Mononuclear cell (primary cell): Measurements from ENCODE around the gene RYK. TPM values are rescaled to one million over a fixed set of nuclear protein-coding genes. Genes with fewer than 3 reads are reported as not detected.

Experiments
- H3K27me3 ChIP-seq: 2 replicates; pipeline ENCODE4 v1.6.0; 2011; ENCODE audit warnings: low read length, control low read depth; ENCODE audit not compliant: insufficient read depth
- H3K4me1 ChIP-seq: 2 replicates; pipeline ENCODE4 v1.5.1; 2011; ENCODE audit warnings: mild to moderate bottlenecking, low read length, control low read depth; ENCODE audit not compliant: insufficient read depth
- H3K4me3 ChIP-seq: 2 replicates; pipeline ENCODE4 v1.5.1; 2011; ENCODE audit warnings: mild to moderate bottlenecking, low read length, moderate library complexity
- H3K9me3 ChIP-seq: 2 replicates; pipeline ENCODE4 v1.5.1; 2011; ENCODE audit warnings: low read depth, mild to moderate bottlenecking, control low read depth, low read length
- total RNA-seq: library from RNA; depleted of rRNA; stranded (reverse); fragments of >200 nt; gene quantifications from one replicate; pipeline ENCODE4 v1.2.3, GENCODE V29; 2012

RYK gene
- 107 TPM for total RNA-seq

DNA sequence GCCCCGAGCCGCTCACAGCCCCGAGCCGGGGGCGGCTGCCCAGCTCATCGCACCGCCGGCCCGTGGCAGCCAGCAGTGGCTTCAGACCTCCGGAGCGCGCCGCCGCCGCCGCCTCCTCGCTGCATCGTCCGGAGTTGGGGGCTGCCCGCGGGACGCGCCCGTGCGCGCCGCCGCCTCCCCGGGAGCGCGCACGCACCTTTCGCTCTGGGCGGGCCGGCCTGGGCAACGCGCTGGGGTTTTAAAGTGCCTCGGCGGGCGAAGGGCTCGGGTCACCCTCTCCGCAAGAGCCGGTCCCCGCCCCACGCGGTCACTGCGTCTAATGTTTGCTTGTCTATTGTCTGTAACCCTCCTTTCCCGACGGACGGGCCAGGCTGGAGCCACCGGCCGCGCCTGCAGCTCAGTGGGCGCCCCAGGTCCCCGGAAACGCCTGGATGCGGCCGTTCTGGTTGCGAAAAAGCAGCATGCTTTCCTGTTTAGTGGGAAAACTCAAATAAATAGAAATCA lies at the start of gene RYK:
Gene RYK (minus strand): TSS at position 143 of the 504 bp plus-strand sequence. CDS start 205 bp downstream, outside the sequence.
- Histone ChIP-seq H3K4me1 (peaks cover 43% of the 10 kb centered on the region), H3K4me3 (peak within 1 kb of the TSS; percentile 68), H3K27me3 (no peaks in the 10 kb centered on the region), H3K9me3 (no peaks in the 10 kb centered on the region)

- Histone ChIP-seq H3K4me1 (peaks cover under 1% of the 10 kb centered on the region), H3K4me3 (no peak overlapping the region), H3K27me3 (peaks cover 10% of the 10 kb centered on the region), H3K9me3 (no peaks in the 10 kb centered on the region)
These were observed 49.2 kb upstream of the RYK start for GRCh38 chr3:134299888-134300206.

DNA sequence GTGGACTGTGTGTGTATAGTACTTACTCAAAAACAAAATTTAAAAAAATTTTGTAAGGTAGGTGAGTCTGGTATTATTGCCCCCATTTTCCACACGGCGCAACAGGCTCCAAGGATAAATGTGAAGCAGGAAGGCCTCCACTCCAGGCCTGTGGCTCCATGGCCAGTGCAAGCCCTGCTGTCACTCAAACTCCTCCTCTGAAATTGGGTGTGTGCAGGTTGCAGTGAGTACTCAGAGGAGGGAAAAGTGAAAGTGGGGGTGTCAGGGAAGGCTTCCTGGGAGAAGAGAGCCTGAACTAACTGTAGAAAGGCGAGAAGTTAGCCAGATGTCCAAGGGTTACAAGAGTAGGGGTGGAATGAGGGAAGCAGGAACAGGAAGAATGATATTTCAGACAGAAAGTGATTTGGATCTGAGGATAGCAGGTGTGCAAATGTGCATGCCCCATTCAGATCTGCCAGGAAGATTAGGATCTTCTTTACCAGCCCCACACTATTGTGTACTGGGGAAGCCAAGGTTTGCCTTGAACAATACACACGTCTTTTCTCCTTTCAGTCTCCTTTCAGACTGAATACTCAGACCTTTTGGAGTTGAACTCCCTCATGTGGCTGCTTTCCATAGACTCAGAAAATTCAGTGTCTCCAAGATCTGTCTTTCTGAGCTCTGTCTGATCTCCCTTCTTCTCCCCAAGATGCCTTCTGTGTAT lies 48.7 kb upstream of the RYK start:
- Histone ChIP-seq H3K27me3 (peaks cover 10% of the 10 kb centered on the region), H3K4me3 (no peak overlapping the region), H3K9me3 (no peaks in the 10 kb centered on the region), H3K4me1 (peaks cover 6% of the 10 kb centered on the region)

DNA sequence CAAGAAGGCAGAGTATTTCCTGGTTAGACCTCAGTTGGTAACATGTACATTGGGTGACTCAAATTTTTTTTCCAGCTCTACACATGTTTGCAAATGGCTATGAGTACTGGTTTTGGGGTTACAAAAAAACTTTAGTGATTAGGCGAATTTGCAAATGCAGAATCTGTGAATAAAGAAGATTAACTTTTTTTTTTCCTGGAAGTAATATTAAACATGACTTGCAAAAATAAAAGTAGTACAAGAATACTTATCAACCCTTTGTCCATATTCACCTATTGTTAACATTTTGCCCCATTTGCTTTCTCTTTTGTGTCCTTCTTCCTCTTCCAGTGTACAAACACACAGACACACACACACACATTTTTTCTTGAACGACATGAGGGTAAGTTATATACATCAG lies 47.6 kb upstream of the RYK start:
- no peak overlapping the region for H3K4me3 ChIP-seq
- H3K4me1 ChIP-seq = peaks cover 13% of the 10 kb centered on the region
- no peaks in the 10 kb centered on the region for H3K9me3 ChIP-seq
- H3K27me3 ChIP-seq = peaks cover 10% of the 10 kb centered on the region

GRCh38 chr3:134296616-134297015 lies 46.0 kb upstream of the RYK start:
- no peaks in the 10 kb centered on the region for H3K9me3 ChIP-seq
- H3K27me3 ChIP-seq = peaks cover 13% of the 10 kb centered on the region

DNA sequence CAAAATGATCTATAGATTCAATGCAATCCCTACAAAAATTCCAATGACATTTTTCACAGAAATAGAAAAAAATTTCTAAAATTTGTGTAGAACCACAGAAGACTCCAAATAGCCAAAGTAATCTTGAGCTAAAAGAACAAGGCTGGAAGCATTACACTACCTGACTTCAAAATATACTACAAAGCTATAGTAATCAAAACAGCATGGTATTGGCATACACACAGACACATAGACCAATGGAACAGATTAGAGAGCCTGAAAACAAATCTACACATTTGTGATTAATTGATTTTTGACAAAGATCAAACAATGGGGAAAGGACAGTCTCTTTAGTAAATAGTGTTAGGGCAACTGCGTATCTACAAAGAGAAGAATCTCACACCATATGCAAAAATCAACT lies 45.3 kb upstream of the RYK start:
- peaks cover 13% of the 10 kb centered on the region for H3K4me1 ChIP-seq
- H3K27me3 ChIP-seq = peaks cover 13% of the 10 kb centered on the region
- no peaks in the 10 kb centered on the region for H3K9me3 ChIP-seq
- H3K4me3 ChIP-seq = no peak overlapping the region

More at GRCh38 chr3:134296616-134297015, 46.0 kb upstream of the RYK start:
- Histone ChIP-seq H3K4me3 (no peak overlapping the region), H3K4me1 (peaks cover 13% of the 10 kb centered on the region)

- H3K4me1 ChIP-seq = peaks cover 13% of the 10 kb centered on the region
- H3K4me3 ChIP-seq = no peak overlapping the region
- no peaks in the 10 kb centered on the region for H3K9me3 ChIP-seq
- peaks cover 13% of the 10 kb centered on the region for H3K27me3 ChIP-seq
These were observed 43.9 kb upstream of the RYK start for GRCh38 chr3:134294302-134295280.

DNA sequence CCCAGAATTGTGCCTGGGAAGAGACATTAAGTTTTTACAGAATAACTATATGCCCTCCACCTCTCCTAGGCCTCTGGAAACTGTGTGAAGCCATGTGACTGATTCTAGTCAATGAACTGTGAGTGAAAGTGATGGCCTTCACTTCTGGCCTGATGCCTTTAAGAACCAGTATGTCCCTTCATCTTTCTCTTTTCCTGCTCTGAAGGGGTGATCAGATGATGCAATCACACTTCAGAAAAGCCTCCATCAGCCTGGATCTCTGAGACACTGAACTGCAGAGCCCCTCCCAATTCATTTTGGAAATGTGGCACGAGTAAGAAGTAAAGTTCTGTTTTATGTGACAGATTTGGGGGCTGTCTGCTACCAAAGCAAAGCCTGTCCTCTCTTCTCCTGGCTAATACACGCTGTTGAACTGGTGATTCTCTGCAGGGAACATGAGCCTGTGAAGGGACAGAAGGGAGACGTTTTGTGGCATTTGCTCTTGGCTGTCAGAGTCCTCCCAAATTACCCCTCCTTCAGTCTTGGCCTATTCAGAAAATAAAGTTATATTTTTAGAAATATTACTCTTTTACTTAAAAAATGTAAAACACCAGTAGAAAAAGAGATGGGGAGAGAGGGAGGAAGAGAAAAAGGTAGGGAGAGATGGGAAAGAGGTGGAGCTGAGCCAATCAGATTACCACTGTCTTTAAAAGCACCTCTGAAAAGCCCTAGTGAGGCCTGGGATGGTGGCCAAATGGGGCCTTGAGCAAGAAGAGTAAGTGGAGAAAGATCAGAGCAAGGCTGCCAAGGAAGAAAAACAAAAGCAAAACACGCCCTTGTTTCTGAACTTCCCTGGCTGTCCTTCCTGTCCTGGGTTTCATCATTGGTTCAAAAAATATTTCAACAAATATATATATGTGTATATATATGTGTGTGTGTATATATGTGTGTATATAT lies 40.9 kb upstream of the RYK start:
- Histone ChIP-seq H3K4me1 (peaks cover 13% of the 10 kb centered on the region), H3K4me3 (no peak overlapping the region), H3K27me3 (peaks cover 14% of the 10 kb centered on the region), H3K9me3 (no peaks in the 10 kb centered on the region)

GRCh38 chr3:134287512-134287911 lies 36.9 kb upstream of the RYK start:
- Histone ChIP-seq H3K4me1 (no peaks in the 10 kb centered on the region), H3K4me3 (no peak overlapping the region), H3K27me3 (peaks cover 6% of the 10 kb centered on the region), H3K9me3 (no peaks in the 10 kb centered on the region)

- Histone ChIP-seq H3K27me3 (peaks cover 6% of the 10 kb centered on the region), H3K4me1 (no peaks in the 10 kb centered on the region), H3K9me3 (no peaks in the 10 kb centered on the region), H3K4me3 (no peak overlapping the region)
These were observed 33.8 kb upstream of the RYK start for GRCh38 chr3:134284438-134284837.

DNA sequence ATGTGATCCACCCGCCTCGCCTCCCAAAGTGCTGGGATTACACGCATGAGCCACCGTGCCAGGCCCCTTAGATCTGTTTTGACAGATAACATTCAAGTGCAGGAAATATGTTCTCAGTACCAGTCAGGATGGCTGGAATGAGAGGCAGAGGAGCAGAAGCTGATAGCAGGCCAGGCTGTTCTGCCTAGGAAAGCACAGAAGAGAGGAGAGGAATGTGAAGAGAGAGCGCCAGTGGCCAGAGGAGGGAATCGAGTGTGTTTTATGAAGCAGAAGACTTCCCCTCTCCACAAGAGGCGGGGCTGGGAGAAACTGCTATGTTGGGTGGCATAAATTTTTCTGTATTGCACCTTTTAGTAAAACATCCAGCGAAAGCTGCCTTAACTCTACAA lies 32.0 kb upstream of the RYK start:
- Histone ChIP-seq H3K27me3 (peaks cover 4% of the 10 kb centered on the region), H3K4me1 (no peaks in the 10 kb centered on the region), H3K4me3 (no peak overlapping the region), H3K9me3 (no peaks in the 10 kb centered on the region)

GRCh38 chr3:134281912-134282658 lies 31.4 kb upstream of the RYK start:
- no peak overlapping the region for H3K4me3 ChIP-seq
- peaks cover 7% of the 10 kb centered on the region for H3K27me3 ChIP-seq

DNA sequence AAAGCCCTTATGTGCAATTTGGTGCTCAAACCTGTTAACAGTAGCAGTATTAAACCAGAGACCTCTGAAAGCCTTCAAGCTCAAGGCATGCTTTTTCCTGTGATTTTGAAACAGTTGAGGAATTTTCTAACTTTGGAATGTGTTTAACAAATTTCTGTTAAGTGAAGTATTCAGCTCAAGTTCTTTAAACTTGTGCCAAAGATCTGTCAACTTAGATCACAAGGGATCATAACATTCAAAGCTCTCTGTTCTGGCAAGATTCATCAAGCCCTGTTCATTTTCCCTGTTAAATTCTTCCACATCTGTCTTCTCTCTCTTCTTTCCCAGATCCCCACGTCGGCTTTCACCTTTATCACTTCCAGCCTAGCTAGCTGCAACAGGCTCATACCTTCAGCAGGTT lies 28.8 kb upstream of the RYK start:
- no peaks in the 10 kb centered on the region for H3K4me1 ChIP-seq
- H3K4me3 ChIP-seq = no peak overlapping the region
- H3K27me3 ChIP-seq = peaks cover 6% of the 10 kb centered on the region
- H3K9me3 ChIP-seq = no peaks in the 10 kb centered on the region

More at GRCh38 chr3:134281912-134282658, 31.4 kb upstream of the RYK start:
- Histone ChIP-seq H3K9me3 (no peaks in the 10 kb centered on the region), H3K4me1 (no peaks in the 10 kb centered on the region)

GRCh38 chr3:134277066-134277660 lies 26.5 kb upstream of the RYK start:
- no peaks in the 10 kb centered on the region for H3K4me1 ChIP-seq
- no peak overlapping the region for H3K4me3 ChIP-seq
- H3K9me3 ChIP-seq = no peaks in the 10 kb centered on the region
- peaks cover 6% of the 10 kb centered on the region for H3K27me3 ChIP-seq
